Glutamatergic neuron (in vitro differentiated cells): ENCODE data around the gene FNIP2. TPM values are rescaled to one million over a fixed set of nuclear protein-coding genes. Genes with fewer than 3 reads are reported as not detected.
"Not testable (repeated sequence)": the region's sequence is repeated elsewhere in the genome, so short reads cannot be mapped to it uniquely, and the experiment has no call there.

Experiments used
- DNase-seq: peaks from one replicate; pipeline ENCODE4 v3.0.0; 2022
- H3K27ac Mint-ChIP-seq: one replicate; pipeline ENCODE4 v1.8.0; 2020; ENCODE audit warnings: mild to moderate bottlenecking, mixed read lengths, inconsistent platforms; ENCODE audit not compliant: unreplicated experiment
- H3K27me3 Mint-ChIP-seq: one replicate; pipeline ENCODE4 v1.8.0; 2020; ENCODE audit warnings: mild to moderate bottlenecking, moderate library complexity, mixed read lengths, inconsistent platforms; ENCODE audit not compliant: unreplicated experiment
- H3K36me3 Mint-ChIP-seq: one replicate; pipeline ENCODE4 v1.8.0; 2020; ENCODE audit warnings: mild to moderate bottlenecking, mixed read lengths, inconsistent platforms; ENCODE audit not compliant: unreplicated experiment
- H3K4me1 Mint-ChIP-seq: one replicate; pipeline ENCODE4 v1.8.0; 2020; ENCODE audit warnings: mild to moderate bottlenecking, low read depth, mixed read lengths, inconsistent platforms; ENCODE audit not compliant: unreplicated experiment
- H3K4me3 Mint-ChIP-seq: one replicate; pipeline ENCODE4 v1.8.0; 2020; ENCODE audit warnings: mild to moderate bottlenecking, mixed read lengths, inconsistent platforms; ENCODE audit not compliant: unreplicated experiment
- H3K9me3 Mint-ChIP-seq: one replicate; pipeline ENCODE4 v1.8.0; 2020; ENCODE audit warnings: mild to moderate bottlenecking, moderate library complexity, mixed read lengths, inconsistent platforms; ENCODE audit not compliant: unreplicated experiment
- CTCF ChIP-seq: fragments of 200-600 bp; sonication (generic); IDR thresholded peaks from one replicate; pipeline ENCODE4 v1.5.0; 2021; ENCODE audit not compliant: partially characterized antibody, unreplicated experiment
- total RNA-seq: library from RNA; stranded (reverse); fragmentation: NEBNext Ultra II Directional; extraction: Animal tissue kit (Norgen Biotek cat#: 25700); gene quantifications from one replicate; pipeline ENCODE4 v1.2.1, GENCODE V29; 2021; ENCODE audit not compliant: unreplicated experiment

The FNIP2 gene
- total RNA-seq, 1 donor from 2014 or later, result 53.2 TPM

DNA sequence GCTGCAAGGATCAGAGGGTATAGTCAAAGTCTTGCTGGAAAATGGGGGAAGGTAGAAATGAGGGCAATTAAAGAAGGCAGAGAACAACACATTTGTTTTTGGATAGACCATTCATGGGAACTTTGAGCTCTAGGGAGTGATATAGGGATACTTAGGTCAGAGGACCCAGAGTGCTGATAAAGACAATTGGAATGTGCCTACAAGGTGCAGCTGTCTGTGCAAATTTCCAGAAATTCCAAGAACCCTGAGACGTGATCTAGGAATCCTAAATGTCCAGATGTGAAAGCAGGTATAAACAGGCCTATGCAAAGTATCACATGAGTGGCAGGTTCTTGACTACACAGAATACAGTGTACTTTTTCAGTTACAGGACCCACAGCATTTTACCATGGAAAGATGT lies 24.2 kb downstream of the FNIP2 start:
- no peak overlapping the region for H3K27ac Mint-ChIP-seq
- no peaks in the 10 kb centered on the region for H3K27me3 Mint-ChIP-seq
- no peak for TF ChIP-seq CTCF
- DNase-seq, result no peak
- no peak overlapping the region for H3K4me3 Mint-ChIP-seq
- no peaks in the 10 kb centered on the region for H3K36me3 Mint-ChIP-seq
- no peaks in the 10 kb centered on the region for H3K9me3 Mint-ChIP-seq
- peaks cover 27% of the 10 kb centered on the region for H3K4me1 Mint-ChIP-seq

- H3K27ac Mint-ChIP-seq, H3K4me3 Mint-ChIP-seq, H3K36me3 Mint-ChIP-seq, DNase-seq, H3K9me3 Mint-ChIP-seq, H3K27me3 Mint-ChIP-seq: not testable (repeated sequence)
- H3K4me1 Mint-ChIP-seq, result peaks cover 23% of the 10 kb centered on the region
Observed at GRCh38 chr4:158793430-158793829, 24.6 kb downstream of the FNIP2 start.

GRCh38 chr4:158796370-158797140 lies 27.7 kb downstream of the FNIP2 start:
- no peak for DNase-seq
- H3K27ac Mint-ChIP-seq, result no peak overlapping the region
- H3K4me3 Mint-ChIP-seq, result no peak overlapping the region
- H3K9me3 Mint-ChIP-seq, result no peaks in the 10 kb centered on the region
- no peak for TF ChIP-seq CTCF
- H3K36me3 Mint-ChIP-seq, result no peaks in the 10 kb centered on the region
- no peaks in the 10 kb centered on the region for H3K27me3 Mint-ChIP-seq
- H3K4me1 Mint-ChIP-seq, result peaks cover 14% of the 10 kb centered on the region

DNA sequence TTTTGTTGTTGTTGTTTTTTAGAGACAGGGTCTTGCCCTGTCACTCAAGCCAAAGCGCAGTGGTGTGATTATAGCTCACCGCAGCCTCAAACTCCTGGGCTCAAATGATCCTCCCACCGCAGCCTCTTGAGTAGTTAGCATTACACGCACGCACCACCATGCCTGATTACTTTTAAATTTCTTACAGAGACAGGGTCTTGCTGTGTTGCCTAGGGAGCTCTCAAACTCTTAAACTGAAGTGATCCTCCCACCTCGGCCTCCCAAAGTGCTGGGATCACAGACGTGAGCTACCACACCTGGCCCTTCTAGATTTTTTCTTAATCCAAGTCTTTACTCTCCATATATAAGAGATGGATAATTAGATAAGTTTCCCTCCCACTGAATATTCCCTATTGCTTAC lies 29.2 kb downstream of the FNIP2 start:
- H3K4me1 Mint-ChIP-seq, result peaks cover 10% of the 10 kb centered on the region
- no peak overlapping the region for H3K27ac Mint-ChIP-seq
- DNase-seq, result no peak
- no peaks in the 10 kb centered on the region for H3K36me3 Mint-ChIP-seq
- no peak for TF ChIP-seq CTCF
- no peak overlapping the region for H3K4me3 Mint-ChIP-seq
- H3K27me3 Mint-ChIP-seq, result peaks cover 3% of the 10 kb centered on the region
- H3K9me3 Mint-ChIP-seq, result no peaks in the 10 kb centered on the region

DNA sequence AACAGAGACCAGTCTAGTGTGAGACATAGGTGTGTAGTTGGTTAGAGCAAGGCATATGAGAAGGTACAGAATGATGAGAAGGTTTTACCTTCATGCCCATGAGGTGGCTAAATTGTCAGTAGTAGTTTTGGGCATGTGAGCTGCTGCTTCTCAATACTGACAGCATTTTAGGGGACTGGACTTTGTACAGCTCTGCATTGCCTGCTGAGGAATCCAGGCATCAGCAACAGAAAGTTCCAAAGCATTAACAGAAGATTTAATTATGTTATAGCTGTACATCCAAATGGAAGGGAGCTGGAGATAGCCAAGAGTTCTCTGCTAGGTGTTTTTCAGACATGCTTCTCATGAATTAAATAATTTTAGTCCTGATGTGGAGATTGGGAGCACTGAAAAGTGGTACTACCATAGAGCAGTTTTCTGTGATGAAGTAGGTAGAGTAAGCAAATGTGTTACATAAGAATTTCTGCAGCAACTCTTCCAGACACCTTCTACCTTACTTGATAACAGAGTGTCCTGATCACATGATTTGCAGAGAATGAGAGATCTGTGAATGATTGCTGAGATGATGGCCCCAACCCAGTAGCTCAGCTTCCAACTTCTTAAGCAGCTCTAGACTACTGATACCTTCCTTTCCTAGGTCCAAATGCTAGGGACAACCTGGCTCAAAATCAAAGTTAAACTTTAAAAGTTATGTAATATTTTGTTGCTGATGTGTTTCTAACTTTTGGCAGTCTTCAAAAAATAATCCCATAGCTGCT lies 30.4 kb downstream of the FNIP2 start:
- Mint-ChIP-seq H3K27ac (no peak overlapping the region), H3K27me3 (peaks cover 3% of the 10 kb centered on the region), H3K4me1 (peaks cover 14% of the 10 kb centered on the region), H3K36me3 (no peaks in the 10 kb centered on the region), H3K4me3 (no peak overlapping the region), H3K9me3 (no peaks in the 10 kb centered on the region)
- DNase-seq, result no peak
- TF ChIP-seq CTCF, result no peak
